Measurements from ENCODE around the gene SLC4A2. TPM values are rescaled to one million over a fixed set of nuclear protein-coding genes. Genes with fewer than 3 reads are reported as not detected.

Gene SLC4A2
- total RNA-seq, 1 donor from 2014 or later: 99.4 TPM

DNA sequence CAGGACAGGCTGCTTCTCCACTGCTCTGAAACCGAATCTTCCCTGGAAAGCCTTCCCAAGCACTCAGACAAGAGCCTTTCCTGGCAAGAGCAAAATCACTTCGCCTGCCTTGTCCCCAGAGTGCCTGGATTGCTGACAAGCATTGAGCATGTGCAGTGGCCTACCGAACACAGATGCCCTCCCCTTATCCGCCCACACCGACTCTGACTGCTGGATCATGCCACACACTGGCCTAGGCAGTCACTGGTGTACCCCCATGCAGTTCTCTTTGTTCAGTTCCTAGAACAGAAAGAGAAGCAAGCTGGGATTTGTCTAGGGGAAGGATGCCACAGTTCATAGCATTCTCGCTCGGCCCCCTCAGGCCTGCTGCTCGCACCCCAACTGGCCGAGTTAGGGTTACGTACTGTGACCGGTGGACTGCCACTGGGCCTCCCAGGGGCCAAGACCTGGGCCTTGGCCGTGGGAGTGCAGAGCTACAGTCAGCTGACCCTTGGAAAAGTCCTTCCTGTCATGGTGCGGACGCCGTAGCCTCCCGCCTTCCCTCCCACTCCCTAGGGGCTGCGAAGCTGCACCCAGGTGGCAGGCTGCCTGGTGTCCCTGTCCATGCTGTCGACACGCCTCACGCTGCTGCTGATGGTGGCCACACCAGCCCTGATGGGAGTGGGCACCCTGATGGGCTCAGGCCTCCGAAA, 24.2 kb upstream of the SLC4A2 start:
- TF ChIP-seq CTCF (IDR thresholded peaks at IDR 0.05; ENCODE audit: partially characterized antibody, unreplicated experiment): no peak
- peaks cover 3% of the 10 kb centered on the region for H3K9me3 Mint-ChIP-seq (ENCODE audit: unreplicated experiment)
- DNase-seq: no peak
- H3K27me3 Mint-ChIP-seq (ENCODE audit: unreplicated experiment): peaks cover 12% of the 10 kb centered on the region
- no peak overlapping the region for H3K27ac Mint-ChIP-seq (ENCODE audit: unreplicated experiment)
- peaks cover 14% of the 10 kb centered on the region for H3K4me1 Mint-ChIP-seq (ENCODE audit: low read depth, unreplicated experiment)
- H3K4me3 Mint-ChIP-seq (ENCODE audit: unreplicated experiment): no peak overlapping the region
- H3K36me3 Mint-ChIP-seq (ENCODE audit: unreplicated experiment): no peaks in the 10 kb centered on the region

- Mint-ChIP-seq H3K4me1 (ENCODE audit: low read depth, unreplicated experiment) (peaks cover 14% of the 10 kb centered on the region), H3K4me3 (ENCODE audit: unreplicated experiment) (no peak overlapping the region), H3K27me3 (ENCODE audit: unreplicated experiment) (peaks cover 12% of the 10 kb centered on the region), H3K36me3 (ENCODE audit: unreplicated experiment) (no peaks in the 10 kb centered on the region), H3K27ac (ENCODE audit: unreplicated experiment) (no peak overlapping the region), H3K9me3 (ENCODE audit: unreplicated experiment) (peaks cover 5% of the 10 kb centered on the region)
- TF ChIP-seq CTCF (IDR thresholded peaks at IDR 0.05; ENCODE audit: partially characterized antibody, unreplicated experiment): no peak
- DNase-seq: no peak
Observed at GRCh38 chr7:151035902-151036301, 23.5 kb upstream of the SLC4A2 start.

DNA sequence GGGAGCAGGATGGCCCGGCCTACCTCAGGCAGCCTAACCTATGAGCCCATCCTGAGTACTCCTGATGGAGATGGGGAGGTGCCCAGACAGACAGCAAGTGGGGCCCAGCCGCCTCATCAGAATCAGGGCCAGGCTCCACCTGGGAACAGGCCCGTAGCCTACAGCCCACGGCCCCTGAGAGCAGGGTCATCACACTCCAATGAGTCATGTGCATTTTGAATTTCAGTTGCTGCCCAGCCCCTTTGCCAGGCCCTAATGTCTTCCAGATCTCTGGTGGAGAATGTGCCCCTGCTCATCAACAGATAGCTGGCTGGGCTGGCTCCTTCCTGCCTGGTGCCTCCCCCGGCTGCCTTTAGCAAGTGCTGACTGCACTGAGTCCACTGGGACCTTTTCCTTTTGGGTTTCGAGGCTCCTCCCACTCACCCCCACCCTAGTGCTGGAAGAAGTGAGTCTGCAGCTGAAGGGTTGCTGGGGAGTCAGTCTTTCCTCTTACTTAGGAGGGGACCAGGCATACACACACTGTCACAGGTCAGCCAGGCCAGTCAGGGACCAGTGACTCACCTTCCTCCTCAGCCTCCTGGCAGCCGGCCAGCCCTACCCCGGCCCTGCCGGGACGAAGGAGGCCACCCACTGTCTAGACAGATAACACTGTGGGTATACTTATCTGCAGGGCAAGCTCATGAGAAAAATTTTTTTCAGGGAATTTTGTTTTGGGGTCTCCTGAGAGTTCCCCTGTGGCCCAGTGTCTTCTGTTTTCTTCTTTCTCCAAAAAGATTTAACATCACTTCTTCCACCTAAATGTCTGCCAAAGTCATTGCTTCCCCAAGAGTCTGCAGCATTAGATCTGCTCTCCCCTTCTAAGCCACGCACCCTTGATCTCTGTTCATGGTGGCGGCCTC, 20.2 kb upstream of the SLC4A2 start:
- H3K4me3 Mint-ChIP-seq (ENCODE audit: unreplicated experiment): peak overlapping the region; percentile 56
- no peak for TF ChIP-seq CTCF (IDR thresholded peaks at IDR 0.05; ENCODE audit: partially characterized antibody, unreplicated experiment)
- H3K36me3 Mint-ChIP-seq (ENCODE audit: unreplicated experiment): no peaks in the 10 kb centered on the region
- peak overlapping the region; percentile 79 for H3K27ac Mint-ChIP-seq (ENCODE audit: unreplicated experiment)
- DNase-seq: no peak
- H3K4me1 Mint-ChIP-seq (ENCODE audit: low read depth, unreplicated experiment): peaks cover 21% of the 10 kb centered on the region
- H3K9me3 Mint-ChIP-seq (ENCODE audit: unreplicated experiment): peaks cover 3% of the 10 kb centered on the region
- peaks cover 7% of the 10 kb centered on the region for H3K27me3 Mint-ChIP-seq (ENCODE audit: unreplicated experiment)

DNA sequence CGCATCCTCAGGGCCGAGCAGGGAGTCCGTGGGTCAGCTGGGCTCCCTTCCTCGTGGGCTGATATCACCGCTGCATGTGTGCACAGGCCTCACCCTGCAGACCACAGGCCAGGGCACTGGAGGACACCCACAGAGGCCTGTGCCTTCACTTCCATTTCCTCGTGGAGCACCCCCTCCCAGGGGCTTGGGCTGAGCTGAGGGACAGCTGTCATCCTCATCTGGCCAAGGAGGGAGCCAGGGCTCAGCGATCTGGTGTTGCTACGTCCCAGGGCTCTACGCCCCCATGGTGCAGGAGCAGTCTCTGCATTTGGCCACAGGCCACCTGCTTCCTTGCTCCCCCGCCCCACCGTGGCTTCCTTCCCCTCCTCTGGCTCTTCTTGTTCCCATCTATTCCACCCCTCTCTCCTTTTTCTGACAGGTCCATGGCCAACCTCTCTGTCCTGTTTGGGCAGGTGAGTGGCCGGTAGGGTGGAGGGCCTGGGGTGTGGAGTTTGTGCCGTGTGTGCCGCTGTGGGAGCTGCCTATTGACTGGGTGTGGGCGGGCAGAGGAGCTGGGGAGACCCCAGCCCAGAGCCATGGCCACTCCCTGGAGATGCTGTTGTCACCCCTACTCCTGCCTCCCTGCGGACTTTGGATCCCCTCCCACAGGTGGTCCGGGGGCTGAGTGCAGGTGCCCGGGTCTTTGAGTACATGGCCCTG, 19.4 kb upstream of the SLC4A2 start:
- Mint-ChIP-seq H3K4me1 (ENCODE audit: low read depth, unreplicated experiment) (peaks cover 21% of the 10 kb centered on the region), H3K36me3 (ENCODE audit: unreplicated experiment) (no peaks in the 10 kb centered on the region), H3K27ac (ENCODE audit: unreplicated experiment) (peak overlapping the region; percentile 79), H3K9me3 (ENCODE audit: unreplicated experiment) (peaks cover 3% of the 10 kb centered on the region), H3K4me3 (ENCODE audit: unreplicated experiment) (peak overlapping the region; percentile 42), H3K27me3 (ENCODE audit: unreplicated experiment) (peaks cover 7% of the 10 kb centered on the region)
- no peak for DNase-seq
- TF ChIP-seq CTCF (IDR thresholded peaks at IDR 0.05; ENCODE audit: partially characterized antibody, unreplicated experiment): no peak

All from glutamatergic neuron (in vitro differentiated cells).